ENCODE data around the gene TMCC2. TPM values are rescaled to one million over a fixed set of nuclear protein-coding genes. Genes with fewer than 3 reads are reported as not detected.

TMCC2 gene
- total RNA-seq, 4 donors from 2014 or later = 0.80 to 1.2 (median 1.1) TPM; not detected in 1

DNA sequence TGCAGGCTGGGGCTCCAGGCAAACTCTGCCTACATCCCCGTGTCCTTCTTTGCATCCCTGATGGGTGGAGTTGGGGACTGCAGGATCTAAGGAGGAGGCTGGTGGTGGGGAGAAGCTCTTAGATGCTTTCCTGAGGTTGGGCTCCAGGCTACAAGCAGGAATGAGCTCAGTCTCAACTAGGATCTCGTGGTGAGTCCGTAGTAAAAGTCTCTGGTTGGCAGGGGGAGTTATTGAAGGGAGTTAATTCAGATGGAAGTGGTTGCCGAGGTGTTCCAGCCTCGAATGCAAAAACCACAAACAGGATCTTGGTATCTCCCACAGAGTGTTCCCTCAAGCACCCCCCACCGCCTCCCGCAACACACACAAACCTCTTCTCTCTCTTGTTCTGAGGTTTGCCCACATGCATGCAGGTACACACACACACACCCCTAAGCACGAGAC, 35.0 kb downstream of the TMCC2 start:
- Histone ChIP-seq H3K4me1 (peaks cover 0 to 37% (median 3%) of the 10 kb centered on the region in 4 donors), H3K27ac (no peak overlapping the region), H3K9me3 (no peaks in the 10 kb centered on the region), H3K4me3 (no peak overlapping the region), H3K27me3 (no peaks in the 10 kb centered on the region), H3K36me3 (no peaks in the 10 kb centered on the region)
- intact Hi-C loops (cut with DNase I; ENCODE audit: low total_unique reads) (no loop called here), in situ Hi-C loops (cut with MboI; ENCODE audit: low pct_ligation_motif_present in 1 of 4, low pct_unique_long_range_greater_than_20kb in 1 of 4, low sequenced_read_pairs in 3 of 4) (no loop called here)
- no peak for DNase-seq
- no peak for TF ChIP-seq POLR2A (IDR thresholded peaks at IDR 0.05)
- TF ChIP-seq POLR2AphosphoS5 (IDR thresholded peaks at IDR 0.05) = no peak
- TF ChIP-seq, protein P1, sequence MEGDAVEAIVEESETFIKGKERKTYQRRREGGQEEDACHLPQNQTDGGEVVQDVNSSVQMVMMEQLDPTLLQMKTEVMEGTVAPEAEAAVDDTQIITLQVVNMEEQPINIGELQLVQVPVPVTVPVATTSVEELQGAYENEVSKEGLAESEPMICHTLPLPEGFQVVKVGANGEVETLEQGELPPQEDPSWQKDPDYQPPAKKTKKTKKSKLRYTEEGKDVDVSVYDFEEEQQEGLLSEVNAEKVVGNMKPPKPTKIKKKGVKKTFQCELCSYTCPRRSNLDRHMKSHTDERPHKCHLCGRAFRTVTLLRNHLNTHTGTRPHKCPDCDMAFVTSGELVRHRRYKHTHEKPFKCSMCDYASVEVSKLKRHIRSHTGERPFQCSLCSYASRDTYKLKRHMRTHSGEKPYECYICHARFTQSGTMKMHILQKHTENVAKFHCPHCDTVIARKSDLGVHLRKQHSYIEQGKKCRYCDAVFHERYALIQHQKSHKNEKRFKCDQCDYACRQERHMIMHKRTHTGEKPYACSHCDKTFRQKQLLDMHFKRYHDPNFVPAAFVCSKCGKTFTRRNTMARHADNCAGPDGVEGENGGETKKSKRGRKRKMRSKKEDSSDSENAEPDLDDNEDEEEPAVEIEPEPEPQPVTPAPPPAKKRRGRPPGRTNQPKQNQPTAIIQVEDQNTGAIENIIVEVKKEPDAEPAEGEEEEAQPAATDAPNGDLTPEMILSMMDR (IDR thresholded peaks at IDR 0.05) = no peak
- TF ChIP-seq EP300 (IDR thresholded peaks at IDR 0.05; ENCODE audit: low read depth) = no peak
- WGBS, 2 donors (ENCODE audit: low coverage in 1 of 2) = 64 to 72% methylated on average over 2 to 8 of the region's 8 CpGs

DNA sequence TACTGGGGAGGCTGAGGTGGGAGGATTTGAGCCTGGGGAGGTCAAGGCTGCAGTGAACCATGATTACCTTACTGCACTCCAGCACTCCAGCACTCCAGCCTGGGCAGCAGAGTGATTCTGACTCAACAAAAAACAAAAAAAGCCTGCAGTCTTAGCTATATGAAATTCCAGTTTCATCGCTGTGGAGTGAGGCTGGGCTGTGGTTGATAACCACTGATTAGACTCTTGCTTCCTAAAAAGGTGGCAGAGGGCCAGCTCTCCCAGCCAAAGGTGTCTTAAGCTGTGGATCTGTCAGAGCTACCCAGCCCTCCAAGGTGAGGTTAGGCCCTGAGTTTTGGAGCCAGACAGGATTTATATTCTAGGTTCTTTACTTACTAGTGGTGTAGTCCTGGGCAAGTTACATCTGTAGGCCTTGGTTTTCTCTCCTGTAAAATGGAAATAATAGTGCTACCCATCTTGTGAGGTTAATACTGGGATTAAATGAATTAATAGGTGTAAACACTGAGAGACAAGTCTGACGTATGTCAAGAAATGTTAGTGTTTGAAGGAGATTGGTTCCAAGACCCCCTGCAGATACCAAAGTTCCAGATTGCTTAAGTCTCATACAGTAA, 35.9 kb downstream of the TMCC2 start:
- 87 to 100% methylated on average over 1 to 2 of the region's 2 CpGs for WGBS, 2 donors (ENCODE audit: low coverage in 1 of 2)
- DNase-seq = no peak
- TF ChIP-seq POLR2A (IDR thresholded peaks at IDR 0.05) = no peak
- TF ChIP-seq EP300 (IDR thresholded peaks at IDR 0.05; ENCODE audit: low read depth) = no peak
- TF ChIP-seq, protein P1 (IDR thresholded peaks at IDR 0.05) = no peak
- TF ChIP-seq POLR2AphosphoS5 (IDR thresholded peaks at IDR 0.05) = no peak
- H3K4me3 ChIP-seq = no peak overlapping the region
- H3K36me3 ChIP-seq = no peaks in the 10 kb centered on the region
- no peak overlapping the region for H3K27ac ChIP-seq
- H3K4me1 ChIP-seq = peaks cover 0 to 38% (median 3%) of the 10 kb centered on the region in 4 donors
- intact Hi-C loops (cut with DNase I; ENCODE audit: low total_unique reads) (no loop called here), in situ Hi-C loops (cut with MboI; ENCODE audit: low pct_ligation_motif_present in 1 of 4, low pct_unique_long_range_greater_than_20kb in 1 of 4, low sequenced_read_pairs in 3 of 4) (no loop called here)
- H3K9me3 ChIP-seq = no peaks in the 10 kb centered on the region
- no peaks in the 10 kb centered on the region for H3K27me3 ChIP-seq

DNA sequence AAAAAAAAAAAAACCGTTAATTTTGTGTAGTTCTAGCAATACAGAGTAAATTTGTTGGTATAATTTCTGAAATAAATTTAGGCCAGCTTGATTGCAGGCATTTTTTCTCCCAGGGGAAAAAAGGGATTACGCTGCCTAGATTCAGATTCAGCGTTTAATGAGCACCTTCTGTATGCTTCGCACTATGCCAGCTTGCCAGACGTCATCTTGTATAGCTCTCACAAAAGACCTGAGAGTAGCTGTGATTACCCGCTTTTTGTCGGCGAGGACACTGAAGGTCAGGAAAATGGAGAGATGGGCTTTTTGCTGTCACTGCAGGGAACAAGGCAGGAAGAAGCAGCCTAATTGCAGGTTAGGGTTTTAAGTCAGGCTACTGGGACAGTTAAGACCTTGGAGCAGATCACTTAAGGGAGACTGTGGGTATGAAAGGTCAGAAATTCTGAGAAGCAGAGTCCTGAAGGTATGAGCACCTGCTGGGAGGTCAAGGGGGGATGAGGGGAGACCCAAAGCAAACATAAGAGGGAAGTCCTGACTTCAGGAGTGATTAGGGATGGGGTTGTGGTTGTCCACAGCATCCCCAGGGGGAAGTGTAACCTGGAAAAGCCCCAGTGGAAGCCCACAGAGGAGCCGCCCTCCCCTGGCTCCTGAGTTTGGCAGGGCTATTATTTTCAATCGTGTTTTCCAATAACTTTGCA, 39.0 kb downstream of the TMCC2 start:
- DNase-seq = no peak
- no peaks in the 10 kb centered on the region for H3K27me3 ChIP-seq
- in situ Hi-C loops (cut with MboI; ENCODE audit: low pct_ligation_motif_present in 1 of 4, low pct_unique_long_range_greater_than_20kb in 1 of 4, low sequenced_read_pairs in 3 of 4) (no loop called here), intact Hi-C loops (cut with DNase I; ENCODE audit: low total_unique reads) (no loop called here)
- H3K9me3 ChIP-seq = no peaks in the 10 kb centered on the region
- TF ChIP-seq, protein P1 (IDR thresholded peaks at IDR 0.05) = no peak
- TF ChIP-seq POLR2AphosphoS5 (IDR thresholded peaks at IDR 0.05) = no peak
- TF ChIP-seq EP300 (IDR thresholded peaks at IDR 0.05; ENCODE audit: low read depth) = no peak
- no peak for TF ChIP-seq POLR2A (IDR thresholded peaks at IDR 0.05)
- no peaks in the 10 kb centered on the region for H3K36me3 ChIP-seq
- no peak overlapping the region for H3K4me3 ChIP-seq
- WGBS, 2 donors (ENCODE audit: low coverage in 1 of 2) = 72 to 84% methylated on average over 9 to 10 of the region's 10 CpGs
- H3K4me1 ChIP-seq = peaks cover 0 to 31% (median 10%) of the 10 kb centered on the region in 4 donors
- no peak overlapping the region for H3K27ac ChIP-seq

DNA sequence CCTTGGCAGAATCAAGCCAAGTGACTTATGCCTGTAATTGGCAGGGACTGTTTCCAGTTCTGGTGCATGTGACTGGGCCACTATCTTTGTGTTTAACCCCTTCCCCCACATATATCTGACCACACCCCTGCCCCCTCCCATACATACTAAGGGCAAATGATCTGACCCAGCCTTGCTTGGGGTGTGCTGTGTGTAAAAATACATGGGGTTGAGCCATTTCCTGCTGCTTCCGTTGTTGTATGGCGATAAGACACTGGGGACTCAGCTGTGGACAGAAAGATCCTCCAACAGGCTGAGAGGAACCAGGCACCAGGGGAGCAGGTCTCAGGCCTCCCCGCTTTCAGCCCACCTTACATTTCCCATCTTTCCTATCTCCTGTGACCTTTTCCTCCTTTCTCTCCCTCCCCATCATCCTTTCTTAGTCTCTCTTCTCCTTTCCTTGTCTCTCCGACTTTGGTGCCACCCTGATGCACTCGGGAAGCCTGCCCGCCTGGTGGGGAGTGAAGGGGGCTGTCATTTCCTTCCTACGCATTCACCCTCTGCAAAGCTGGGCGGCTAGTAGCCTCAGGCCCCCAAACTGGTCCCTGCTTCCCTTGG, 39.7 kb downstream of the TMCC2 start:
- WGBS, 2 donors (ENCODE audit: low coverage in 1 of 2) = 60 to 77% methylated on average over 3 to 8 of the region's 8 CpGs
- in situ Hi-C loops (cut with MboI; ENCODE audit: low pct_ligation_motif_present in 1 of 4, low pct_unique_long_range_greater_than_20kb in 1 of 4, low sequenced_read_pairs in 3 of 4) = no loop called here
- Histone ChIP-seq H3K4me1 (peaks cover 0 to 25% (median 8%) of the 10 kb centered on the region in 4 donors), H3K36me3 (no peaks in the 10 kb centered on the region), H3K27ac (no peak overlapping the region), H3K4me3 (no peak overlapping the region), H3K9me3 (no peaks in the 10 kb centered on the region), H3K27me3 (no peaks in the 10 kb centered on the region)
- no peak for DNase-seq
- intact Hi-C loops (cut with DNase I; ENCODE audit: low total_unique reads) = no loop called here
- TF ChIP-seq EP300 (IDR thresholded peaks at IDR 0.05; ENCODE audit: low read depth) (no peak), POLR2A (IDR thresholded peaks at IDR 0.05) (no peak), POLR2AphosphoS5 (IDR thresholded peaks at IDR 0.05) (no peak)
- TF ChIP-seq, protein P1 (IDR thresholded peaks at IDR 0.05) = no peak

Measured in transverse colon (tissue), 4 donors.